ENCODE measurements around the gene TMTC2.

The TMTC2 gene

DNA sequence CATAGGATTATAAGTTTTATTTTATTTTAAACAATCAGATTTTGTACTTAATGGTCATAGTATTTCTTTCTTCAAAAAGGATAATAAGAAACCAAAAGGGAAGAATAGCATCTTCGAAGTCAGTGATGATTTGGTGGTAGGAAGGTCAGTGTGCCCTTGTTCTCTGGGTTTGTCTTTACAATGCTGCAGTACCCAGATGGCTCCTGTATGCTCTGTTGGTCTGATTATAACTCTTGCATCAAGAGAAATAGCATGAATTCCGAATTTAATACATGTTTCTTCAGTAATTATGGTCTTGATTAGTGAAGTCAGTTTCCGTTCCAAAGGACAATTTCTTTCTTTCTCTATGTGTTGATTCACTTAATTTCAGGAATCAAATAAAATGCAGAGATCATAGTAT, 180.2 kb downstream of the TMTC2 start:
- H3K27me3 ChIP-seq (ENCODE audit: control insufficient read depth in 1 of 2, insufficient read depth in 1 of 2, low read length in 2 of 2): no peaks in the 10 kb centered on the region
- no peak overlapping the region for H4K91ac ChIP-seq (ENCODE audit: low read length)
- H3K4me3 ChIP-seq (ENCODE audit: insufficient read depth in 1 of 2, low read depth in 1 of 2, low read length in 2 of 2): no peak overlapping the region
- H3K36me3 ChIP-seq (ENCODE audit: control insufficient read depth in 1 of 2, insufficient read depth in 2 of 2, low read depth in 1 of 2, low read length in 2 of 2): no peaks in the 10 kb centered on the region
- no peak overlapping the region for H2AK5ac ChIP-seq (ENCODE audit: low read length, severe bottlenecking)
- H4K8ac ChIP-seq (ENCODE audit: low read length): no peak overlapping the region
- H2BK120ac ChIP-seq (ENCODE audit: low read depth, low read length): no peak overlapping the region
- peaks cover 2% of the 10 kb centered on the region for H3K79me1 ChIP-seq (replicated peaks; ENCODE audit: low read length, poor library complexity, severe bottlenecking)
- H3K18ac ChIP-seq (ENCODE audit: low read depth in 1 of 2, low read length in 2 of 2): no peak overlapping the region
- no peak overlapping the region for H2AFZ ChIP-seq (ENCODE audit: low read depth, low read length)
- DNase-seq: no peak
- H2BK12ac ChIP-seq (ENCODE audit: low read length in 2 of 2): no peak overlapping the region
- H3K4me1 ChIP-seq (ENCODE audit: control insufficient read depth, insufficient read depth, low read depth, low read length): no peaks in the 10 kb centered on the region
- no peak overlapping the region for H2BK5ac ChIP-seq (ENCODE audit: low read depth, low read length, poor library complexity, severe bottlenecking)
- 85% methylated on average over 1 of the region's 3 CpGs for WGBS
- no peak overlapping the region for H3K4me2 ChIP-seq (ENCODE audit: low read length, poor library complexity, severe bottlenecking)
- no peak overlapping the region for H3K4ac ChIP-seq (ENCODE audit: low read depth in 1 of 2, low read length in 2 of 2)
- H3K27ac ChIP-seq (ENCODE audit: low read length, poor library complexity, severe bottlenecking): no peak overlapping the region
- no peak overlapping the region for H3K23ac ChIP-seq (ENCODE audit: low read length in 2 of 2)
- no peak overlapping the region for H2BK15ac ChIP-seq (ENCODE audit: low read depth, poor library complexity, severe bottlenecking)
- no peak overlapping the region for H3K14ac ChIP-seq (ENCODE audit: low read length in 2 of 2)
- H3K9ac ChIP-seq (ENCODE audit: low read length): no peak overlapping the region
- H3K9me3 ChIP-seq (ENCODE audit: control insufficient read depth, low read length): no peaks in the 10 kb centered on the region

DNA sequence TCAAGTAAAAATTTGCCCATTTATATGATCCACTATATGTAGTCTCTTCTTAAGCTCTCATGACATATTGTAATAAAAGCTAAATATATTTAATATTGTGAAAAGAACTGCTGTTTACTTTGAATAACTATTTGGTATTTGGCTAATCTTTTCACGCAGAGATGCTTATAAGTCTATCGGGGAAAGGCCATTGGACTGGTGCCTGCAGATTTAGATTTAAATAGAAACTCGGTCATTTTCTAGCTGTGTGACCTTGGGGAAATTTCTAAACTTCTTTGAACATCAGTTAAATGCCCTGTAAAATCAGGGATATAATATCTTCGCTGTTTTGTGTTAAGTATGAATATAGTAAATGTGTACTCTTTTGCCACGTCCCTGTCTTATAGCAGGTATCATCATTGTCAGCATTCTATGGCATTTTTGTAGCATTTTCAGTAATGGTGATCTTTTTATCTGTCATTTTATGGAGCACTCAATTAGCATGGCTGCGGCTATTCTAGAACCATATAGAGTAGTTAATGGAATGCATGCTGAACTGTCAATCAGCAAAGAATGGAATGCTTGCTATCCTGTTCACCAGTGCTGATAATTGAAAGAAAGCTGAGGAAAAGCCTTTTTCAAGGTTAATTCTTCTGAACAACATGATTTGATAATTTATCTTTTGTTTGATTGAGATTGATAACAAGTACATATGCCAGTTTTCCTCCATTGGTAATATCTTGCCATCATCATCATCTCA, 181.2 kb downstream of the TMTC2 start:
- Histone ChIP-seq H3K36me3 (ENCODE audit: control insufficient read depth in 1 of 2, insufficient read depth in 2 of 2, low read depth in 1 of 2, low read length in 2 of 2) (no peaks in the 10 kb centered on the region), H2BK12ac (ENCODE audit: low read length in 2 of 2) (no peak overlapping the region), H3K4me2 (ENCODE audit: low read length, poor library complexity, severe bottlenecking) (no peak overlapping the region), H2BK5ac (ENCODE audit: low read depth, low read length, poor library complexity, severe bottlenecking) (no peak overlapping the region), H3K4me3 (ENCODE audit: insufficient read depth in 1 of 2, low read depth in 1 of 2, low read length in 2 of 2) (no peak overlapping the region), H3K23ac (ENCODE audit: low read length in 2 of 2) (no peak overlapping the region), H2BK120ac (ENCODE audit: low read depth, low read length) (no peak overlapping the region), H4K8ac (ENCODE audit: low read length) (no peak overlapping the region), H3K9ac (ENCODE audit: low read length) (no peak overlapping the region), H3K27me3 (ENCODE audit: control insufficient read depth in 1 of 2, insufficient read depth in 1 of 2, low read length in 2 of 2) (no peaks in the 10 kb centered on the region), H2AFZ (ENCODE audit: low read depth, low read length) (no peak overlapping the region), H3K9me3 (ENCODE audit: control insufficient read depth, low read length) (no peaks in the 10 kb centered on the region), H3K79me1 (replicated peaks; ENCODE audit: low read length, poor library complexity, severe bottlenecking) (peaks cover 2% of the 10 kb centered on the region), H2BK15ac (ENCODE audit: low read depth, poor library complexity, severe bottlenecking) (no peak overlapping the region), H4K91ac (ENCODE audit: low read length) (no peak overlapping the region), H3K18ac (ENCODE audit: low read depth in 1 of 2, low read length in 2 of 2) (no peak overlapping the region), H2AK5ac (ENCODE audit: low read length, severe bottlenecking) (no peak overlapping the region), H3K4ac (ENCODE audit: low read depth in 1 of 2, low read length in 2 of 2) (no peak overlapping the region), H3K14ac (ENCODE audit: low read length in 2 of 2) (no peak overlapping the region), H3K4me1 (ENCODE audit: control insufficient read depth, insufficient read depth, low read depth, low read length) (no peaks in the 10 kb centered on the region), H3K27ac (ENCODE audit: low read length, poor library complexity, severe bottlenecking) (no peak overlapping the region)
- no peak for DNase-seq
- whole genome bisulfite sequencing: 94% methylated on average over 6 of the region's 6 CpGs

DNA sequence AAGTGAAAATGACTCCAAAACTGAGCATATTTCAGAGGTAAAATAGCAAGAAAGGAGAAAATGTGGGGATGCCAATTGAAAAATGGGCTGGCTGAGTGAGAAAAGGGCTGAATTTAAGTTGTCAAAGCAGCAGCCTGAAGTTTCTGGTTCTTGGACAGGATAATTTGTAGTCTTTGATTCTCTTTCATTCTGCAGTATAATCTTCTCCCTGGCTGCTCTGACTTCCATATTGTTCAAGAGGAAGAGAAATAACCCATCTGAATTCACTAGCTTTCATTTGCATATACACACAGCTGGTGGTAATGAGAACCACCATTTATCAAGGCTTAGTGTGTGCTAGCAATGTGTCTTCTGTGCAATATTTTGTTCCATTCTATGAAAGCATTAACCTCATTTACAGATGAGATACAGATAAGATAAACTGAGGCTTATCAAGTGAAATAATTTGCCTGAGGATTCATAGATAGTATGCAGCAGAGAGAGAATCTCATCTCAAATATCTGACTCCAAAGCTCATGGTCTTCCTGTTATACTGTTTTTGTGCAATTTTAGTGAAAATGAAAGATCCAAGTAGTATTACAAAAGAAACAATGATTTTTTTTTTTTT, 184.2 kb downstream of the TMTC2 start:
- H3K36me3 ChIP-seq (ENCODE audit: control insufficient read depth in 1 of 2, insufficient read depth in 2 of 2, low read depth in 1 of 2, low read length in 2 of 2): no peaks in the 10 kb centered on the region
- no peak overlapping the region for H3K14ac ChIP-seq (ENCODE audit: low read length in 2 of 2)
- no peak overlapping the region for H2AK5ac ChIP-seq (ENCODE audit: low read length, severe bottlenecking)
- no peaks in the 10 kb centered on the region for H3K9me3 ChIP-seq (ENCODE audit: control insufficient read depth, low read length)
- H3K27me3 ChIP-seq (ENCODE audit: control insufficient read depth in 1 of 2, insufficient read depth in 1 of 2, low read length in 2 of 2): no peaks in the 10 kb centered on the region
- H2AFZ ChIP-seq (ENCODE audit: low read depth, low read length): no peak overlapping the region
- no peak overlapping the region for H2BK15ac ChIP-seq (ENCODE audit: low read depth, poor library complexity, severe bottlenecking)
- no peak overlapping the region for H3K4me2 ChIP-seq (ENCODE audit: low read length, poor library complexity, severe bottlenecking)
- peaks cover 2% of the 10 kb centered on the region for H3K79me1 ChIP-seq (replicated peaks; ENCODE audit: low read length, poor library complexity, severe bottlenecking)
- no peak overlapping the region for H2BK120ac ChIP-seq (ENCODE audit: low read depth, low read length)
- H3K4me3 ChIP-seq (ENCODE audit: insufficient read depth in 1 of 2, low read depth in 1 of 2, low read length in 2 of 2): no peak overlapping the region
- H2BK12ac ChIP-seq (ENCODE audit: low read length in 2 of 2): no peak overlapping the region
- H3K27ac ChIP-seq (ENCODE audit: low read length, poor library complexity, severe bottlenecking): no peak overlapping the region
- H3K23ac ChIP-seq (ENCODE audit: low read length in 2 of 2): no peak overlapping the region
- H4K91ac ChIP-seq (ENCODE audit: low read length): no peak overlapping the region
- no peaks in the 10 kb centered on the region for H3K4me1 ChIP-seq (ENCODE audit: control insufficient read depth, insufficient read depth, low read depth, low read length)
- no peak overlapping the region for H4K8ac ChIP-seq (ENCODE audit: low read length)
- DNase-seq: no peak
- H2BK5ac ChIP-seq (ENCODE audit: low read depth, low read length, poor library complexity, severe bottlenecking): no peak overlapping the region
- H3K9ac ChIP-seq (ENCODE audit: low read length): no peak overlapping the region
- no peak overlapping the region for H3K18ac ChIP-seq (ENCODE audit: low read depth in 1 of 2, low read length in 2 of 2)
- no peak overlapping the region for H3K4ac ChIP-seq (ENCODE audit: low read depth in 1 of 2, low read length in 2 of 2)

DNA sequence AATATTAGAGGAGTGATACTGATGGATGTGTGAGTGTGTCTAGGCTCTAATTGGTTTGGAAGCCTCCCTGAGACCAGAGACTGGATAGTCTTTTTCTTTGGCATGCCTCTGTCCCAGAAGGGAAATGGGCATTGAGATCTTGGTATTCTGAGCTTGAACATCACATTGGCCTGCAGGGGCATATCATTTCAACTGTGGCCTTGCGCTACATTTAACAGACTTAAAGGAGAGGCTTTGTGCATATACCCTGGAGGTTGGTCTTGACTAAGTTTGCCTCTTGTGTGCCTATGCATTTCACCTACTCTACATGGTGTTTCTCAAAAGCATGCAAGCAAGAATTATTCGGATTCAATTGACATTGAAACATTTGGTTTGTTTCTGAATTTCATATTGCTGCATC, 185.4 kb downstream of the TMTC2 start:
- H3K9ac ChIP-seq (ENCODE audit: low read length): no peak overlapping the region
- H4K91ac ChIP-seq (ENCODE audit: low read length): no peak overlapping the region
- H2BK5ac ChIP-seq (ENCODE audit: low read depth, low read length, poor library complexity, severe bottlenecking): no peak overlapping the region
- no peaks in the 10 kb centered on the region for H3K27me3 ChIP-seq (ENCODE audit: control insufficient read depth in 1 of 2, insufficient read depth in 1 of 2, low read length in 2 of 2)
- WGBS: 100% methylated on average over 1 of the region's 2 CpGs
- H3K4me3 ChIP-seq (ENCODE audit: insufficient read depth in 1 of 2, low read depth in 1 of 2, low read length in 2 of 2): no peak overlapping the region
- H3K4me2 ChIP-seq (ENCODE audit: low read length, poor library complexity, severe bottlenecking): no peak overlapping the region
- no peak overlapping the region for H2BK12ac ChIP-seq (ENCODE audit: low read length in 2 of 2)
- no peak overlapping the region for H2AK5ac ChIP-seq (ENCODE audit: low read length, severe bottlenecking)
- no peak overlapping the region for H2AFZ ChIP-seq (ENCODE audit: low read depth, low read length)
- H2BK120ac ChIP-seq (ENCODE audit: low read depth, low read length): no peak overlapping the region
- no peaks in the 10 kb centered on the region for H3K36me3 ChIP-seq (ENCODE audit: control insufficient read depth in 1 of 2, insufficient read depth in 2 of 2, low read depth in 1 of 2, low read length in 2 of 2)
- no peak for DNase-seq
- no peak overlapping the region for H4K8ac ChIP-seq (ENCODE audit: low read length)
- H3K4ac ChIP-seq (ENCODE audit: low read depth in 1 of 2, low read length in 2 of 2): no peak overlapping the region
- peaks cover 2% of the 10 kb centered on the region for H3K79me1 ChIP-seq (replicated peaks; ENCODE audit: low read length, poor library complexity, severe bottlenecking)
- no peak overlapping the region for H3K18ac ChIP-seq (ENCODE audit: low read depth in 1 of 2, low read length in 2 of 2)
- H3K23ac ChIP-seq (ENCODE audit: low read length in 2 of 2): no peak overlapping the region
- no peaks in the 10 kb centered on the region for H3K9me3 ChIP-seq (ENCODE audit: control insufficient read depth, low read length)
- no peak overlapping the region for H3K14ac ChIP-seq (ENCODE audit: low read length in 2 of 2)
- no peaks in the 10 kb centered on the region for H3K4me1 ChIP-seq (ENCODE audit: control insufficient read depth, insufficient read depth, low read depth, low read length)
- H3K27ac ChIP-seq (ENCODE audit: low read length, poor library complexity, severe bottlenecking): no peak overlapping the region
- no peak overlapping the region for H2BK15ac ChIP-seq (ENCODE audit: low read depth, poor library complexity, severe bottlenecking)

All from mesenchymal stem cell (in vitro differentiated cells and primary cell).